ENCODE measurements around the gene STK32C. TPM values are rescaled to one million over a fixed set of nuclear protein-coding genes. Genes with fewer than 3 reads are reported as not detected.

The STK32C gene
- total and polyA plus RNA-seq, 2 donors (not counting 1 experiment from before 2014, with no cell fraction given): 9.9 to 16.8 TPM

- no peak overlapping the region for H3K4me3 Mint-ChIP-seq
- no peaks in the 10 kb centered on the region for H3K9me3 Mint-ChIP-seq (ENCODE audit: insufficient read depth)
- Histone ChIP-seq H3K79me2 (ENCODE audit: control insufficient read depth, insufficient read depth, low read length) (no peaks in the 10 kb centered on the region), H4K20me1 (ENCODE audit: control insufficient read depth, insufficient read depth, low read length, poor library complexity, severe bottlenecking) (no peaks in the 10 kb centered on the region), H3K9ac (ENCODE audit: low read length) (no peak overlapping the region), H3K4me1 (ENCODE audit: control insufficient read depth in 2 of 2, insufficient read depth in 2 of 2, low read length in 2 of 2) (no peaks in the 10 kb centered on the region), H3K27me3 (replicated peaks in 1 of 4; ENCODE audit: control extremely low read depth in 1 of 4, control insufficient read depth in 3 of 4, insufficient read depth in 4 of 4, low read length in 3 of 4) (no peaks in the 10 kb centered on the region), H3K27ac (ENCODE audit: low read length in 2 of 2) (no peak overlapping the region), H3K36me3 (replicated peaks in 1 of 2; ENCODE audit: control extremely low read depth in 1 of 2, control insufficient read depth in 1 of 2, extremely low read depth in 1 of 2, insufficient read depth in 2 of 2, low read length in 1 of 2) (no peaks in the 10 kb centered on the region), H3K4me2 (replicated peaks; ENCODE audit: low read depth, low read length, poor library complexity, severe bottlenecking) (no peak overlapping the region), H2AFZ (ENCODE audit: insufficient read depth, low read depth, low read length, poor library complexity, severe bottlenecking) (no peak overlapping the region), H3K4me3 (ENCODE audit: control extremely low read depth in 1 of 5, extremely low read depth in 1 of 5, insufficient read depth in 1 of 5, low read depth in 2 of 5, low read length in 4 of 5) (no peak overlapping the region), H3K9me3 (ENCODE audit: control extremely low read depth in 1 of 3, control insufficient read depth in 2 of 3, insufficient read depth in 1 of 3, low read length in 2 of 3) (no peaks in the 10 kb centered on the region)
- no peaks in the 10 kb centered on the region for H3K4me1 Mint-ChIP-seq
- no peaks in the 10 kb centered on the region for H3K27me3 Mint-ChIP-seq
- ChIA-PET CTCF (no interaction called here), POLR2A (no interaction called here)
- TF ChIP-seq EZH2 (IDR thresholded peaks at IDR 0.05; ENCODE audit: borderline replicate concordance, insufficient read depth, low read depth, low read length, poor library complexity, severe bottlenecking) (no peak), CTCF (IDR thresholded peaks at IDR 0.05) (no peak)
- no peak for ATAC-seq (ENCODE audit: low read depth)
- WGBS (ENCODE audit: insufficient coverage): 91% methylated on average over 12 of the region's 15 CpGs
- H3K27ac Mint-ChIP-seq: no peak overlapping the region
- intact Hi-C loops (cut with micrococcal nuclease): no loop called here
- no peak for DNase-seq
These were observed 67.6 kb downstream of the STK32C start for GRCh38 chr10:132240156-132240555.

- no peak overlapping the region for H3K27ac Mint-ChIP-seq
- no peaks in the 10 kb centered on the region for H3K36me3 ChIP-seq (replicated peaks in 1 of 2; ENCODE audit: control extremely low read depth in 1 of 2, control insufficient read depth in 1 of 2, extremely low read depth in 1 of 2, insufficient read depth in 2 of 2, low read length in 1 of 2)
- 95% methylated on average over 28 of the region's 29 CpGs for WGBS (ENCODE audit: insufficient coverage)
- H3K79me2 ChIP-seq (ENCODE audit: control insufficient read depth, insufficient read depth, low read length): no peaks in the 10 kb centered on the region
- no peak overlapping the region for H3K4me3 Mint-ChIP-seq
- H3K4me1 ChIP-seq (ENCODE audit: control insufficient read depth in 2 of 2, insufficient read depth in 2 of 2, low read length in 2 of 2): no peaks in the 10 kb centered on the region
- no peak overlapping the region for H2AFZ ChIP-seq (ENCODE audit: insufficient read depth, low read depth, low read length, poor library complexity, severe bottlenecking)
- no peaks in the 10 kb centered on the region for H4K20me1 ChIP-seq (ENCODE audit: control insufficient read depth, insufficient read depth, low read length, poor library complexity, severe bottlenecking)
- no peak overlapping the region for H3K4me2 ChIP-seq (replicated peaks; ENCODE audit: low read depth, low read length, poor library complexity, severe bottlenecking)
- no peaks in the 10 kb centered on the region for H3K4me1 Mint-ChIP-seq
- ChIA-PET CTCF (no interaction called here), POLR2A (no interaction called here)
- no peaks in the 10 kb centered on the region for H3K9me3 Mint-ChIP-seq (ENCODE audit: insufficient read depth)
- DNase-seq (no peak), ATAC-seq (ENCODE audit: low read depth) (no peak)
- no peak overlapping the region for H3K4me3 ChIP-seq (ENCODE audit: control extremely low read depth in 1 of 5, extremely low read depth in 1 of 5, insufficient read depth in 1 of 5, low read depth in 2 of 5, low read length in 4 of 5)
- intact Hi-C loops (cut with micrococcal nuclease): no loop called here
- no peak overlapping the region for H3K27ac ChIP-seq (ENCODE audit: low read length in 2 of 2)
- no peak overlapping the region for H3K9ac ChIP-seq (ENCODE audit: low read length)
- no peaks in the 10 kb centered on the region for H3K9me3 ChIP-seq (ENCODE audit: control extremely low read depth in 1 of 3, control insufficient read depth in 2 of 3, insufficient read depth in 1 of 3, low read length in 2 of 3)
- TF ChIP-seq CTCF (IDR thresholded peaks at IDR 0.05): no peak
- TF ChIP-seq EZH2 (IDR thresholded peaks at IDR 0.05; ENCODE audit: borderline replicate concordance, insufficient read depth, low read depth, low read length, poor library complexity, severe bottlenecking): no peak
- no peaks in the 10 kb centered on the region for H3K27me3 Mint-ChIP-seq
- H3K27me3 ChIP-seq (replicated peaks in 1 of 4; ENCODE audit: control extremely low read depth in 1 of 4, control insufficient read depth in 3 of 4, insufficient read depth in 4 of 4, low read length in 3 of 4): no peaks in the 10 kb centered on the region
These were observed 68.4 kb downstream of the STK32C start for GRCh38 chr10:132239126-132240031.

Measured in B cell (primary cell).